Stimulated activated CD8-positive, alpha-beta memory T cell treated with anti-CD3 and anti-CD28 coated beads, Interleukin-15, amount 100 ng/mL, for 1 hour (primary cell): ENCODE results near the gene LRP3.
"Not testable (repeated sequence)": the region's sequence is repeated elsewhere in the genome, so short reads cannot be mapped to it uniquely, and the experiment has no call there.

ENCODE experiments used
- DNase-seq: peaks from one replicate; pipeline ENCODE4 v3.0.0-alpha.2; 2020; ENCODE audit warnings: low read depth

Gene LRP3

DNA sequence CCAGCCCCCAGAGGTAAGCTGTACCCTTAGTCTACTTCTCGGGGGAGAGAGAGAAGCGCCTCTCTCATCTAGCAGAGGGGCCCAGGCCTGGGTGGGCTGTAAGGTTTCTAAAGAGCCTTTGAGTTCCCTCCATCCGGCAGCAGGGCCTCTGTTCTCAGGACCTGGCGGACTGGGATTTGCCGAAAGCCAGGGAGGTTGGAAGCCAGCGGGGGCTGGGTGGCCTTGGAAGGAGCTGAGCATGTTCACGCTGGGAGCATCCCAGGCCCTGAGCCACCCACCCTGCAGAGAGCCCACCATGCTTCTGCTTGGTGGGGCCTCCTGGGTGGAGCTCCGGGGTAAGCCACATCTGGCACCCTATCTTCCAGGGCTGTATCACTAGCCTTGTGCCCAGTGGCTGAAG is 23.8 kb downstream of the LRP3 start:
- no peak for DNase-seq

DNA sequence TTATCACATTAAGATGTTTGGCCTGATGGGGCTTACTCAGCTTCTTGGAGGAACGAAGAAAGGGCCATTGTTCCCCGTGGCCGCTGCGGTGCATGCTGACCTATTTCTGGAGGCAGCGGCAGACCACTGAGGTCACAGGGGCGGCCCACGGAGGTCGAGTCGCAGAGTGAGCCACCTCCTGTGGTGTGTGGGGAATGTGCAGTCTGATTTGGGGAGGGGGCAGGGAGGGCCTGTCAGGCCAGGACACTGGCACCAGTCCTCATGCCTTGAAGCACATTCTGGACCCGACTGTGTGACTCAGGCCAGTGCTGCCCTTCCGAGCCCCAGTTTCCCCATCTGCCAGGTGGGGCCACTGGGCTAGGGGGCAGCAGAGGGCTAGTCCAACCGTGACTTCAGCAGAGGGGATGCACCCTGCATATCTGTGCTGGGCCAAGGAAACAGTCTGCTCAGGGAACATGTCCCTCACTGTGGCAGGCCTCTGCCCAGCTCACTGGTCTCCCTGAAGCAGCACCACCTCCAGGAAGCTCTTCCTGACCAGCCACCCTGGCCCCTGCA is 25.2 kb downstream of the LRP3 start:
- DNase-seq, result no peak

DNA sequence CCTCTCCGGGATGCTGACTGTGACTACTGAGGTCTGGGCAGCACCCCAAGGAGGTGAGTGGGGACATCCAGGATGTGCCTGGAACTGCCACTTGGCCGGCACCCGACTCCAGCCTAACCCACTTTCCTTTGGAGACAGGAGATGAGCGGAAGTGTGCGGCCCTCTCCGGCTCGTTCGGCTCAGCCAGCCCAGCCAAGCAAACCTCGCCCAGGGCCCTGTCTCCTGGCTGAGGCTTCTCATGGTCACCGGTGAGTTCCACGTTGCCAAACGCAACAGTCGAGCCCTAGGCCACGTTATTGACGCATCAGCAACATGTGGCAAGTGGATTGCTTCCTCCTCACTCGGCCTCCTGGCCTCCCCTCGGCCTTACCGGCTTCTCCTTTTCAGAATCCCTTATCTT is 26.0 kb downstream of the LRP3 start:
- DNase-seq, result no peak

DNA sequence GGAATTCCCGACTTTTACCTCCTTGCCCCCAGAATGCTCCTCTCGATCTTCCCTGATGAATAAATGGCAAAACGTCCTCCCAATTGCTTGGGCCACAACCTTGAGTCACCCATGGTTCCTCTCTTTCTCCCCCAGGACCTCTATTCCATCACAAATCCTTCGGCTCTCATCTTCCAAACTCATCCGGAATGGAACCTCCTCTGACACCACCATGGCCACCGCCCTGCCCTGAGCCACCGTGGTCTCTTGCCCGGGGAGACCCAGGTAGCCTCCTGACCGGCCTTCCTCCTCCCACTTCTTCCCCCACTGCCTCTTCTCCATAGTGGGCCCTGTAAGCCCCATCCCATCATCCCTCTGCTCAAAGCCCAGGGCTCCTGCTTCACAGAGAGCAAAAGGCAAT is 26.6 kb downstream of the LRP3 start:
- no peak for DNase-seq

DNA sequence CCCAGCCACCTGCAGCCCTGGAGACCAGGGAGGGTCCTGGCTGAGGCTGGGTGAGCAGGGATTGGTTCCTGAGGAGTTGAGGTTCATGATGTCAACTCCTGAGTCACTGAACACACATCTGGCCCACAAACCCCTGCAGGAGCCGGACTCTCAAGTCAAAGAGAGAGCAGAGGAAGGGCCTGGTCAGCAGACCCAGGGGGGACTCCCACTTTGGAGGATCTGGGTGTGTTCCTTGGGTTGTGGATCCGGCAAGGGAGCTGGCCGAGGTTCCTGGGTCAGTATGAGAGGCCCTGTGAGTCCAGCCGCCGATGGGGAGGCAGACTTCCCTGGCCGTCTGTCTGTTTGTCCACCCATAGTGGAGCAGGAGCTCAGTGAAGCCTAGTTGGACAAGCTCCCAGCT is 27.5 kb downstream of the LRP3 start:
- DNase-seq, result no peak

DNA sequence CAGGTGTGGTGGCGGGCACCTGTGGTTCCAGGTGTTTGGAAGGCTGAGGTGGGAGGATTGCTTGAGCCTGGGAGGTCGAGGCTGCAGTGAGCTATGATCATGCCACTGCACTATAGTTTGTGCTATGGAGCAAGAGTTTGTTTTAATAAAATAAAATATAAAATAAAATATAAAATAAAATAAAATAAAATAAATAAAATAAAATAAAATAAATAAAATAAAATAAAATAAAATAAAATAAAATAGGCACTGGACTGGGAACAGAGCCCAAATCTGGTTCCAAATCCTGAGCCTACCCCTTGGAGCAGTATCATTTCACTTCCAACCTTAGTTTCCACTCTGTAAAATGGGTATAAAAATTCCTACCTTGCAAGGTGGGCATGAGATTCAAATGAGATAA is 28.1 kb downstream of the LRP3 start:
- not testable (repeated sequence) for DNase-seq

DNA sequence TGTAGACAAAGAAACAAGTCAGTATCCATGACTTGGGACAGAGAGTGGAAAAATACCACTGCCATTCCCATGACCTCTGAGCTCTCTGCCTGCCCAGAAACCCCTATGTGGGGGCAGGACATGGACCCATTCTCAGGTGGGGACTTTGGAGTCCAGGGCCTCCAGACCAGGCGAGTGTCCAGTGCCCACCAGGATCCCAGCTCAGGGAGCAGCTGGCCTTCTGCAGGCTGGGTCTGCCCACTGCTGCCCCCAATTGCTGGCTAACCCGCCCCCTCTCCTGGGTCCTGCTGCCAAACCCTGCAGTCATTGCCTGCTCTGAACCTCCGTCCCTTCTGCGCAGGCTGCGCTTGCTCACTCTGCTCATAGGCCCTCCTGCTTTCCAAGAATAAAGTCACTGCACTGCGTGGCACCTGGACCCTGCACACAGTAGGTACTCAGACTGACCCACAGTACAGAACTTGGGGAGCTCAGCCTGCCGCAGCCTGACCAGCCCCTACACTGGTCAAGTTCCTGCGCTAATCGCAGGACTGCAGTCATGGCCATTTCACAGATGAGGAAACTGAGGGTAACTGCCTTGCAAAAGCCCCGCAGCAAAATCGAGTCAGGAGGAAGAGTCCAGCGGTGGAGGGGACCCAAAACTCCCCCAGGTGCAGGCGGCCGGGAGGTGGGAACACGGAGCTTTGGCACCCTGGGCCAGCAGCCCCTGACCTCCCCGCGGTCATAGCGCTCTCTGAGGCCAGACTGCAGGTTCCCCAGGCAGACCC is 30.7 kb downstream of the LRP3 start:
- no peak for DNase-seq

DNA sequence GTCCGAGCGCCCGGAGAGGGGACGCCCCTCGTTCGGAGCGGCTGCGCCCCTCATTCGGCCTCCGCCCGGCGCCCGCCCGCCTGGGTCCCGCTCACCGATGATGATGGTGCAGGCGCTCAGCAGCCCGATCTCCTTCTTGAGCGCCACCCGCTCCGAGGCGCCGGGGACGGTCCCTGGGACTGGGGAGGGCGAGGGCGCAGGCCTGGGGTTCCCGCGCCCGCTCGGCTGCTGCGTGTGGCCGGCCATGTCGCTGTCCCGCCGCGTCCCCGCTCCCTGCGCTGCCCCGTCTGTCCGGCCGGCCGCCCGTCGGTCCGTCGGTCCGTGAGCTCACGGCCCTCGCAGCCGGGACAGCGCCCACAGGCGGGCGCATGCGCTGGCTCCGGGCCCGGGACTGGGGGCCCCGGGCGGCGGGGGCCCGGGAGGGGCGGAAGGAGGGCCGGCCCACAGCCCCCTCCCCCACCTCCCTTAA is 31.4 kb downstream of the LRP3 start, which contains the start of gene SLC7A10:
TSS of gene SLC7A10 (minus strand) at position 393 of the 469 bp plus-strand sequence. CDS start at position 246, 147 bp downstream.
- DNase-seq, result no peak

DNA sequence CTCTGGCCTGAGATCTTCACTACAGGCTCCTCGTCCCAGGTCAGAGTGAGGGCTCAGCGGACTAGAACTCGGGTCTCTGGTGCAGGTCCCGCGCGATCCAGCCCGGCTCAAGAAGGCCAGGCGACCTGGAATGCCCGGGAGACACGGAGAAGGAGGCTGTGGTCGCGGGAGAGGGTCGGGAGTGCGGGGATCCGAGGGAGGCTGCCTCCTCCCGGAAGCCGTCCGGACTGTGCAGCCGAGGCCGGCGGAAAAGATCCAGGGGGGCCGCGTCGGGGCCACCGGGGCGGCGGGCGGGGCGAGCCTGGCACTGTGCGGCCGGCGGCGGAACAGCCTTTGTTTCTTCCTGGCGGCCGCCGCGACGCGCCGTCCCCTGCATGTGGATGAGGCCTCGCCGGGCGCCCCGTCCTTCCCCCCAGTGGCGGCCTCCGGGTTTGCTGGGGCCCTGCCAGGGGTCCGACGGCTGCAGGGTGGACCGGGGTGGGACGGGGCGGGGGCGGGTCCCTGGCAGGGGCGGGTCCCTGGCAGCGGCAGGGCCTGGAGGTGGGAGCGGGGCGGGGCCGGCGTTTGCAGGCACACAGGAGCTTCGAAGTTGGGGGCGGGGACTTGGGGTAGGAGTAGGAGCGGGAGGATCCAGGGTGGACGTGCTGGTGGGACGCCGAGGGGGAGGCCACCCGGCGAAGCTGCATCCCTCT is 32.6 kb downstream of the LRP3 start:
- no peak for DNase-seq

DNA sequence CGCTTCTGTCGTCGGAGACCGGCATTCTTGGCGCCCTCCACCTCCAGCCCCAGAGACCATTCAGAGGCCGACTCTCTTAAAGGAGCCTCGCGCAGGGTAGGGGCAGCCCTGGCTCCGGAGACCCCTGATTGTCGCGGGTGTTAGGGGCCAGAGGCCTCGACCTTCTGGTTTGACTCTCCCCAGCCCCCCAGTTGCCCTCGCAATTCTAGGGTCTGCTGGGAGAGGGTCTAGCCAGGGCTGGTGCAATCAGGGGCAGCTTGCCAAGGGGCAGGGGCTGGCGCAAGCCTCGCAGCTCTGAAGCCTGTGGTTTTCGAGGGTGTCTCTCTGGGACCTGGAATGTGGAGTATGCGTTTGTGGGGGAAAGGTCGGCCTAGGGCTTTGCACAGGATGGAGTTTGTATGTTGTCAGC is 33.1 kb downstream of the LRP3 start:
- DNase-seq, result no peak

DNA sequence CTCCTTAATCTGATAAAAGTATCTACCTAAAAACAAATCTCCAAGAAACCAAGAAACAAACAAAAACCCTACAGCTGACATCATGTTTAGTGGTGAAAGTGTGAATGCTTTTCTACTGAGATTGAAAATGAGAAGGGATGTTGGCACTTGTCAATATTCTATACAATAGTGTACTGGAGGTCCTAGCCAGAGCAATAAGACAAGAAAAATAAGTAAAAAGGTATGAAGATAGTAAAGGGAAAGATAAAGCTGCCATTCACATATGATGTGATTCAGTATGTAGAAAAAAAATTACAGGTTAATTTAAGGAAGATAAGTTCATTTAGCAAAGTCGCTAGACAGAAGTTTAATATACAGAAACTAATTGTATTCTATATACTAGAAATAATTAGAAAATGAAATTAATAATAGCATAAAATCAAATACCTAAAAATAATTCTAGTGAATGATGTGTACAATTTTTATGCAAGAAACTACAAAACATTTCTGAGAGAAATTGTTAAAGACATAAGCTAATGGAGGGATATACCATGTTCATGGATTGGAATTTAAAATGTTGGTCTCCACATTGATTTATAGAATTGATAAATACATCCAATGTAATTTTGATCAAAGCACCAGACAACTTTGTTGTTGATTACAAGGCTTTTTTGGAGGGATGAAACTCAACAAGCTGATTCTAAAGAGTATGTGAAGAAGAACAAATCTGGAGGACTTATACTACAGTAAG is 33.9 kb downstream of the LRP3 start:
- no peak for DNase-seq

DNA sequence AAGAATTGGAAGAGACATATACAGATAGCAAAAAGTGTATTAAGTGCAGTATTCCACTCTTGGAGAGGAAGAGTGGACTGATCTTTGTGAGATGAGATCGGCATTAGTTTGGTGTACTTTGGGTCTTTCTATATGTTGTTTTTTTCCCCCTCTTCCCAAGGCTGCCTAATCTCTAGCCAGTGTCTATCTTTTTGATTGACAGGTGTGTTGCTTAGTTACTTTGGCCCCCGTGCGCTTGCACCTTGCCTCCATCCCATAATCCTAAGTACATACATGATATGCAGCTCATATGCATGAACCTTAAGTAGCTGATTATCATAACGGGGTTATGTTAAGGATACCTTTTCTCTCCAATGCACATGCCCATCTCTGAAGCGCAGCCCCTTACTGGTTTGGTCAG is 35.8 kb downstream of the LRP3 start:
- DNase-seq, result no peak

DNA sequence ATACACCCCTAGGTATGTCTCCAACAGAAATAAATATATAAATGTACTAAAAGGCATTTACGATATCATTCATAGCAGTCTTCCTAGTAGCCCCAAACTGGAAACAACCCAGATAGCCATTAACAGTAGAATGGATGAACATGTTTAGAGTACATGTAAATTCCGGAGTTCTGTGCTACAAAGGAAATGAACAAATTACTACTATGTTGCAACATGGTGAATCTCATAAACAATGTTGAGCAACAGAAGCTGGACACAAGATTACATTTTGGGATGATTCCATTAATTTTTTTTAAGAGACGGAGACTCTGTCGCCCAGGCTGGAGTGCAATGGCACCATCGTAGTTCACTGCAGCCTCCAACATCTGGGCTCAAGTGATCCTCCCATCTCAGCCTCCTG is 37.4 kb downstream of the LRP3 start:
- DNase-seq, result no peak

DNA sequence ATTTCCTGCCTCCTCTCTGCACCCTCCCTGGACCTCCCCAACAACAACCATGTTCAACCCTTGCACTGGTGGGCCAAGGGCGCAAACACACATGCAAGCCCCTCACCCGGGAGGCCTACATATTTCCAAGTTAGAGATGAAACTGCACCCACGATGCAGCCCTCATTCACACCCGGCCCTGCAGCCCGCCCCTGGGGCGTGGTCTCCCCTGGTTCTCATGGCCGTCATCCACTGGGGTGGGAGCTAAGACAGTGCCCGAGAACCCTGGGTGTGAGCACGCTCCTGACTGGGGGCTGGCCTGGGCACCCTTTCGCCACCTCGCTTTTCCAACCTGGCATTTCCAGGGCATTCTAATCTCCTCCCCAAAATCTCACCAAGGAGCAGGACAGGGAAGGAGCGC is 38.5 kb downstream of the LRP3 start:
- DNase-seq, result no peak

DNA sequence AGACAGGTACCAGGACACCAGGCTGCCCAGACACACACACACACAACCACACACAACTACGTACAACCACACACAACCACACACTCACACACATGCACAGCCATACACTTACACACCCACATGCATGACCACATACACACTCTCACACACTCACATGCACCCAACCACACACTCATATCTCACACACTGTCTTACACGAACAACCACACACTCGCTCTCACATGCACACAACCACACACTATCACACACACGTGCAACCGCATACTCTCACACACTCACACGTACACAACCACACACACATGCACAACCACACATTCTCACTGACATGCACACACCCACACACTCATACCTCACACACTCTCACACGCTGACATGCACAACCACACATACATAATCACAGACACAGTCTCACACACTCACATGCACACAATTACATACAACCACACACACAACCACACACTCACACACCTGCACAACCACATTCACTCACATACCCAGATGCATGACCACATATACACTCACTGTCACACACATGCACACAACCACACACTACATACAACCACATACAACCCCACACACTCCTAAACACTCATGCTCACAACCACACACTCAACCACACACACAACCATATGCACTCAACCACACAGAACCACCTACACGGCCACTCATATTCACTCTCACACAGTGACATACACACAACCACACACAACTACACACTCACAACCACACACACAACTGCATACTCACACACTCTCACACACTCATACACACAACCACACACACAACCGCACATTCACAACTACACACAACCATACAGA is 39.1 kb downstream of the LRP3 start:
- no peak for DNase-seq

DNA sequence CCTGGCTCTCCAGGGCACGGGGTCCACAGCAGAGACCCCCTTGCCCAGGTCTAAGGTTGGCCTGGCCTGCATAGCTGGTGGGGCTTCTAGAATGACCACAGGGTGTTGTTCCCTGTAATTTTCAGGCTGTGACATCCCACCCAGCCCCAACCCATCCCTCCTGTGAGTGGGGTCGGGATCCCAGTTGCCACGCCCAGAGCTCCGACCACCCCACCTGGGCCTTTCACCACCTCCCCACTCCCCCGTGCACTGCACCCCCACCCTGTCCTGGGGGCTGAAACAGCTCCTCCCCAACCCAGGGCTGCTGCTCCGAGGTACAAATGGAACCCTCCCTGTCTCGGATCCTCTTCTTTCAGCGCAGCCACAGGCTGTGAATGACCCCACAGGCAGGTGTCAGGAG is 40.0 kb downstream of the LRP3 start:
- DNase-seq, result no peak

DNA sequence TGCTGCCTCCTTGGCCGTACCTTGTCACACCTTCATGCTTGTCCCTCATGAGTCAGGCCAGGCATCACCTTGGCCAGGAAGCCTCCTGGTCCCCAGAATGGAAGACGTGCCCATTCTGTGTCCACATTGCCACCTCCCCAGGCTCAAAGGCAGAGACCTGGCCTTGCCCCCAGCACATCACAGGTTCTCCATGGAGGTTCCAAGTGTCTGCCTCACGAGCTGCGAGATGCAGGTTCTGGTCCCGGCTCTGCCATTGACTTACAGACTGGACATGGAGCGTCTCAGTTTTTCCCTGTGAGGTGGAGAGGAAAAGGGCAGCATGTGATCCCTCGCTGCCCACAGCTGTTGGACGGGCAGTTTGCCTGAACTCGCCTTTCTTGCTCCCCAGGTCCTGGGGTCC is 40.6 kb downstream of the LRP3 start:
- no peak for DNase-seq

DNA sequence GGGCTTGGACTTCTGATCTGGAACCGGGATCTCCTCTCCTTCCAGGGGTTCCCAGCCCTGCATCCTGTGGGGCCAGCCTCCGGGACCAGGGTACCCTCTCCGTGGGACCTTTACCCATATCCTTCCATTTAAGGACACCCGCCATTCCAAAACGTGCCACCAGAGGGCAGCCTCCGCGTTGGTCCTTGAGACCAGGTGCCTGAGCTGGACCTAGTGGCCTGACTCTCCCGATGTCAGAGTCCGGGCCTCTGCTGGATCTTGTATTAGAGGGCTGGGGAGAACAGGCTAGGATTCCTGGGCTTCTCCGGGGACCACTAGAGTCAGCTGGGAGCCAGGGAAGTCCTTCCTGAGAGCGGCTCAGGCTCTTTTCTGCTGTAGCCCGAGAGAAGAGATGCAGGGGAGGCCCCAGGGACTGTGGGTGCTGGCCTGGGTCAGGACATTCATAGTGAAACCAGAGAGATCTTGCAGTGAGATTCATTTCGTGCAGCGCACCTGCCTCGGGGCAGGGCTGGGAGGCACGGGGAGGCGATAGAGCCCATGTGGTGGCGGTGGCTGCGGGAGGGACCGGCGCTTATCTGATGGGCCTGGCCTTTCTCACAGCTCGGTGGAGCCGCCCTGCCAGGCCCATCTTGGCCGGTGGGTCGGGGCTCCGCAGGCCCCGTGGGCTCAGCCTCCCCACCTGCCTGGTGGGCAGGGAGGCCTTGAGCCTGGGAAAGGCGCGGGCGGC is 41.3 kb downstream of the LRP3 start:
- DNase-seq, result peak; percentile 69

DNA sequence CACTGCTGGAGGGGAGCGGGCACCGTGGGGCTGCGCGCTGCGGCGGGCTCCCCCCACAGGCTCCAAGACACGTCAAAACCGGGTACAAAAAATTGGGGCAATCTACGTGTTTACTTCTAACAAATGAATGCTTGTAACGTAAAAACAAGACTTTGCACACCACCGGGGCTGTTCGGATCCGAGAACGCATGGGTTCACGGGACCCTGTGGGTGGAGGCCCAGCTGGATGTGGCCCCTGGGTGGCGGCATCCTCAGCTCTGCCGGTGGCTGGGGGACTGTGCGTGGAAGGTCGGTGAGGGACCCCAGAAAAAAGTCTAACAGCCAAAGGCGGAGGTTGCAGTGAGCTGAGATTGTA is 41.8 kb downstream of the LRP3 start:
- DNase-seq, result no peak

DNA sequence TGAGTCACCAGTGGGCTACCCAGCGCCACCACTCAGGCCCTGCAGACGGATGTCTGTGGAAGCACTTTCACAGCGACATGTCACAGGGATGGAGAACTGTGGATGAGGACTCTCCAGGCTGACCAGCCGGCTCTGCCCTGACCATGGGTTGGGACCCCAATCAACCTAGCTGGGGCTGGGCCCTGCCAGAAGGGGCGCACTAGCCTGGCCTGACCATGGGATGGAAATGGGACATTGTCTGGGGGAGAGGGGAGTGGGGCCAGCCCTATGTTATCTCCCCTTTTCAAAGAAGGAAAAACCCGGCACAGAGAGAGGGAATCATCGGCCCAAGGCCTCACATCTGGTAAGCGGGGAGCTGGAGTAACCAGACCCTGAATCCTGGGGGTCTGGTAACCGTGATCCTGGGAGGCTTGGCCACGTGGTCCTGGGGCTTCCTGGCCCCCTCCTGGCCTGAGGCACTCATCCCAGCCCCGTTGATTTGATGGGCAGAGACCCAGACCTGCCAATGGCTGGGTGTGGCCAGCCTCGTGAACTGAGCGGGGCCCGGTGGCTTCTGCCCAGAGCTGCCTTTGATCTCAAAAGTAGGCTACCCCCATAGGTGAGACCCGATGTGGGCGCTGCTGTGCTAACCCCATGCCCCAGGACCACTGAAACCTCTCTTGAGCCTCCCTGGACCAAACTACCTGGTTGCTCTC is 42.7 kb downstream of the LRP3 start:
- no peak for DNase-seq
